Transverse colon (tissue), 4 donors: ENCODE measurements around the gene CALML3.

ENCODE experiments used
- EP300 ChIP-seq: sonication (generic); formaldehyde crosslinking; IDR thresholded peaks from one replicate; pipeline ENCODE4 v1.6.1; 2017; ENCODE audit warnings: antibody characterized with exemption, low read depth
- POLR2AphosphoS5 ChIP-seq, 3 donors: sonication (generic); formaldehyde crosslinking; IDR thresholded peaks; one replicate each; pipeline ENCODE4 v1.6.1; 2016; ENCODE audit warnings: antibody characterized with exemption in 3 of 3
- TF ChIP-seq, protein P1 (sequence below), 5 experiments: fragments of 200-600 bp in 3 of 5; fragments of 450-650 bp in 2 of 5; sonication (generic) in 3 of 5; IDR thresholded peaks; 1 replicate in 2 of 5; 2 replicates in 3 of 5; pipeline ENCODE4 v1.5.1; 2016 to 2017; ENCODE audit warnings: antibody characterized with exemption in 5 of 5, inconsistent platforms in 3 of 5, mild to moderate bottlenecking in 2 of 5, moderate library complexity in 1 of 5

DNA sequence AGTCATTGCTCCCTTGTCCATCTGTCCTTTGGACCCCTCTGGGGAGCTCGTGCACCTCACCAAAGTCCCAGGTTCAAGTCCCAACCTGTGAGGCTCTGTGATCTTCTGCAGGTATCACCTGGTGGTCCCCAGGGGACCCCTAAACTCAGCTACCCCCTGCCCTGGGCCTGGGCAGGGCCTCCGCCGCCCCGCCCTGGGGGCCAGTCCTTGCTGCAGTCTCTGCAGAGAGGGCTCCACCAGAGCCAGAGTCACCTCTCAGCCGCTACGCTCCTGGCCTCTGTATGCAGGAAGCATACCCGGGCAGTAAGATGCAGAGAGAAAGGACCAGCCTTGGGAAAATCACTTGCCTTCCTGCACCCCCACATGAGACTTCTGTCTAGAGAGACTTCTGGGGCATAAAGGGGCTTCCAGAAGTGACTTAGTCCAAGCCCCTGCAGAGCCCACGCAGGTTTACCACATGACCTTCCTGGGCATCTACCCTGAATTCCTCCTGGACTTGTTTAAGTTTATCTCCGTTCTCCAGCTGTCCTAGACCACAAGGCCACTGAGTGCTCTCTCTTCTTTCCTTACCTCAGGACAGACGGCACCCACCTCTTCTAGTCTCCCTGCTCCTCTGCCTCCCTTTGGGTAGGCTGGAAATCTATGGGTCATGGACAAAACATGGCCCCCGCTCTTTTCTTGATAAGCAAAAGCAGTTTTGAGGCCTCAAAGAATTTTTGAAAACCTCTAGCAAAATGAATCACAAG, 46.6 kb upstream of the CALML3 start:
- TF ChIP-seq, protein P1, sequence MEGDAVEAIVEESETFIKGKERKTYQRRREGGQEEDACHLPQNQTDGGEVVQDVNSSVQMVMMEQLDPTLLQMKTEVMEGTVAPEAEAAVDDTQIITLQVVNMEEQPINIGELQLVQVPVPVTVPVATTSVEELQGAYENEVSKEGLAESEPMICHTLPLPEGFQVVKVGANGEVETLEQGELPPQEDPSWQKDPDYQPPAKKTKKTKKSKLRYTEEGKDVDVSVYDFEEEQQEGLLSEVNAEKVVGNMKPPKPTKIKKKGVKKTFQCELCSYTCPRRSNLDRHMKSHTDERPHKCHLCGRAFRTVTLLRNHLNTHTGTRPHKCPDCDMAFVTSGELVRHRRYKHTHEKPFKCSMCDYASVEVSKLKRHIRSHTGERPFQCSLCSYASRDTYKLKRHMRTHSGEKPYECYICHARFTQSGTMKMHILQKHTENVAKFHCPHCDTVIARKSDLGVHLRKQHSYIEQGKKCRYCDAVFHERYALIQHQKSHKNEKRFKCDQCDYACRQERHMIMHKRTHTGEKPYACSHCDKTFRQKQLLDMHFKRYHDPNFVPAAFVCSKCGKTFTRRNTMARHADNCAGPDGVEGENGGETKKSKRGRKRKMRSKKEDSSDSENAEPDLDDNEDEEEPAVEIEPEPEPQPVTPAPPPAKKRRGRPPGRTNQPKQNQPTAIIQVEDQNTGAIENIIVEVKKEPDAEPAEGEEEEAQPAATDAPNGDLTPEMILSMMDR (IDR thresholded peaks at IDR 0.05): no peak
- TF ChIP-seq EP300: no peak
- TF ChIP-seq POLR2AphosphoS5 (IDR thresholded peaks at IDR 0.05): no peak
